GM19023 (cell line): ENCODE measurements around the gene CXCL11.
A peak's percentile ranks its signal among the peaks of the same experiment; 100 is the strongest.
"Not testable (repeated sequence)": the region's sequence is repeated elsewhere in the genome, so short reads cannot be mapped to it uniquely, and the experiment has no call there.

Source experiments
- ATAC-seq: cut with Tn5 transposase; IDR thresholded peaks from one replicate; pipeline ENCODE4 v1.9.1; 2021; ENCODE audit warnings: mild to moderate bottlenecking, moderate library complexity; ENCODE audit not compliant: unreplicated experiment

The CXCL11 gene

GRCh38 chr4:76043306-76043705 lies 7.4 kb upstream of the CXCL11 start:
- ATAC-seq, result not testable (repeated sequence)

- ATAC-seq, result not testable (repeated sequence)
Observed at GRCh38 chr4:76042241-76042998, 6.5 kb upstream of the CXCL11 start.

GRCh38 chr4:76036855-76037254 lies 985 bp upstream of the CXCL11 start:
- ATAC-seq, result no peak

GRCh38 chr4:76035141-76035540 lies 729 bp downstream of the CXCL11 start:
- no peak for ATAC-seq

GRCh38 chr4:76029300-76029699 lies 6.6 kb downstream of the CXCL11 start:
- no peak for ATAC-seq

- no peak for ATAC-seq
Observed at GRCh38 chr4:76028350-76028765, 7.5 kb downstream of the CXCL11 start.

GRCh38 chr4:76024065-76024464 lies 11.8 kb downstream of the CXCL11 start:
- no peak for ATAC-seq

- no peak for ATAC-seq
Observed at GRCh38 chr4:76023389-76023788, 12.5 kb downstream of the CXCL11 start, which contains the start of gene CXCL10. TSS of gene CXCL10 (minus strand) at chr4:76023497. CDS start at chr4:76023431, 66 bp downstream.

GRCh38 chr4:76022677-76023076 lies 13.2 kb downstream of the CXCL11 start:
- no peak for ATAC-seq

- no peak for ATAC-seq
Observed at GRCh38 chr4:76022031-76022430, 13.8 kb downstream of the CXCL11 start.

GRCh38 chr4:76017056-76017686 lies 18.7 kb downstream of the CXCL11 start:
- no peak for ATAC-seq

- peak; percentile 56 for ATAC-seq
Observed at GRCh38 chr4:76016393-76016792, 19.5 kb downstream of the CXCL11 start.

- ATAC-seq, result no peak
Observed at GRCh38 chr4:76013540-76013939, 22.3 kb downstream of the CXCL11 start.

GRCh38 chr4:76012388-76012801 lies 23.5 kb downstream of the CXCL11 start:
- no peak for ATAC-seq

- peak; percentile 75 for ATAC-seq
Observed at GRCh38 chr4:76011700-76012387, 24.0 kb downstream of the CXCL11 start.

- no peak for ATAC-seq
Observed at GRCh38 chr4:76011018-76011670, 24.7 kb downstream of the CXCL11 start.

- ATAC-seq, result no peak
Observed at GRCh38 chr4:76010576-76010975, 25.3 kb downstream of the CXCL11 start.

- no peak for ATAC-seq
Observed at GRCh38 chr4:76009311-76009710, 26.6 kb downstream of the CXCL11 start.

- no peak for ATAC-seq
Observed at GRCh38 chr4:76007089-76007862, 28.6 kb downstream of the CXCL11 start, which contains the start of gene CXCL9. TSS of gene CXCL9 (minus strand) at chr4:76007509. CDS start at chr4:76007449, 60 bp downstream.

GRCh38 chr4:76003620-76004019 lies 32.2 kb downstream of the CXCL11 start:
- no peak for ATAC-seq
